ENCODE data around the gene NDRG4. TPM values are rescaled to one million over a fixed set of nuclear protein-coding genes. Genes with fewer than 3 reads are reported as not detected.

NDRG4 gene
- total RNA-seq, 1 donor from 2014 or later: 42.9 TPM

GRCh38 chr16:58454178-58454577 is 45.8 kb upstream of the NDRG4 start:
- DNase-seq (ENCODE audit: extremely low spot score, unreplicated experiment): no peak
- Mint-ChIP-seq H3K27ac (no peak overlapping the region), H3K4me1 (ENCODE audit: unreplicated experiment) (peaks cover 22% of the 10 kb centered on the region), H3K4me3 (no peak overlapping the region), H3K36me3 (no peaks in the 10 kb centered on the region), H3K27me3 (peaks cover 16% of the 10 kb centered on the region), H3K9me3 (no peaks in the 10 kb centered on the region)
- TF ChIP-seq CTCF (conservative IDR thresholded peaks at IDR 0.05): no peak

GRCh38 chr16:58454856-58455255 is 45.1 kb upstream of the NDRG4 start:
- Mint-ChIP-seq H3K36me3 (no peaks in the 10 kb centered on the region), H3K9me3 (no peaks in the 10 kb centered on the region), H3K27me3 (peaks cover 22% of the 10 kb centered on the region)

GRCh38 chr16:58455750-58456149 is 44.2 kb upstream of the NDRG4 start:
- Mint-ChIP-seq H3K4me3 (no peak overlapping the region), H3K36me3 (no peaks in the 10 kb centered on the region), H3K27me3 (peaks cover 25% of the 10 kb centered on the region), H3K27ac (no peak overlapping the region), H3K9me3 (no peaks in the 10 kb centered on the region), H3K4me1 (ENCODE audit: unreplicated experiment) (peaks cover 20% of the 10 kb centered on the region)
- no peak for TF ChIP-seq CTCF (conservative IDR thresholded peaks at IDR 0.05)
- no peak for DNase-seq (ENCODE audit: extremely low spot score, unreplicated experiment)

More at GRCh38 chr16:58454856-58455255, 45.1 kb upstream of the NDRG4 start:
- no peak overlapping the region for H3K27ac Mint-ChIP-seq
- peaks cover 20% of the 10 kb centered on the region for H3K4me1 Mint-ChIP-seq (ENCODE audit: unreplicated experiment)
- no peak for DNase-seq (ENCODE audit: extremely low spot score, unreplicated experiment)
- no peak for TF ChIP-seq CTCF (conservative IDR thresholded peaks at IDR 0.05)
- H3K4me3 Mint-ChIP-seq: no peak overlapping the region

GRCh38 chr16:58456193-58456592 is 43.8 kb upstream of the NDRG4 start:
- TF ChIP-seq CTCF (conservative IDR thresholded peaks at IDR 0.05): no peak
- H3K27me3 Mint-ChIP-seq: peaks cover 27% of the 10 kb centered on the region
- peaks cover 17% of the 10 kb centered on the region for H3K4me1 Mint-ChIP-seq (ENCODE audit: unreplicated experiment)
- H3K4me3 Mint-ChIP-seq: no peak overlapping the region
- H3K27ac Mint-ChIP-seq: no peak overlapping the region
- H3K36me3 Mint-ChIP-seq: no peaks in the 10 kb centered on the region
- no peaks in the 10 kb centered on the region for H3K9me3 Mint-ChIP-seq
- DNase-seq (ENCODE audit: extremely low spot score, unreplicated experiment): no peak

GRCh38 chr16:58458606-58459343 is 41.2 kb upstream of the NDRG4 start:
- TF ChIP-seq CTCF (conservative IDR thresholded peaks at IDR 0.05): no peak
- peaks cover 7% of the 10 kb centered on the region for H3K4me1 Mint-ChIP-seq (ENCODE audit: unreplicated experiment)
- H3K36me3 Mint-ChIP-seq: no peaks in the 10 kb centered on the region
- no peaks in the 10 kb centered on the region for H3K9me3 Mint-ChIP-seq
- peaks cover 45% of the 10 kb centered on the region for H3K27me3 Mint-ChIP-seq
- no peak overlapping the region for H3K27ac Mint-ChIP-seq
- DNase-seq (ENCODE audit: extremely low spot score, unreplicated experiment): no peak
- H3K4me3 Mint-ChIP-seq: no peak overlapping the region

Measured in type B pancreatic cell (in vitro differentiated cells).